HG02970 (cell line): ENCODE measurements around the gene GMDS.

ENCODE experiments used
- ATAC-seq: cut with Tn5 transposase; IDR thresholded peaks from one replicate; pipeline ENCODE4 v1.9.1; 2021; ENCODE audit warnings: mild to moderate bottlenecking, moderate library complexity, moderate number of reproducible peaks; ENCODE audit not compliant: unreplicated experiment, low FRiP score

GMDS gene

DNA sequence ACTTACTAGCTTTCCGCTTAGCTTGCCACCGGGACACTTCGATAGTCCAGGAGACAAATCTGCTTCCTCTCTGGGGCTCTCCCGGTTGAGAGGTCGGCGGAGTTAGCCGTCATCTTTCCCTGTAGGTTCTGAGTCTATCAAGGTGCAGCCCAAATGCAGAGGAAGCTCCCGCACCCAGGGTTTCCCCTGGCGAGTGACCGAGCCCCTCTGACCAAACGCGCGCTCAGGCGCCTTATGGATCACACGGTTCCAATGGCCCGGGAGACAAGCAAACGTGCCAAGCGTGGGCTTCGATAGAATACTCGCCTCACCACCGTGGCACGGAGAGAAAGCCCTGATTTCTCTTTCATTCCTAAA is 651.5 kb downstream of the GMDS start:
- ATAC-seq: no peak

DNA sequence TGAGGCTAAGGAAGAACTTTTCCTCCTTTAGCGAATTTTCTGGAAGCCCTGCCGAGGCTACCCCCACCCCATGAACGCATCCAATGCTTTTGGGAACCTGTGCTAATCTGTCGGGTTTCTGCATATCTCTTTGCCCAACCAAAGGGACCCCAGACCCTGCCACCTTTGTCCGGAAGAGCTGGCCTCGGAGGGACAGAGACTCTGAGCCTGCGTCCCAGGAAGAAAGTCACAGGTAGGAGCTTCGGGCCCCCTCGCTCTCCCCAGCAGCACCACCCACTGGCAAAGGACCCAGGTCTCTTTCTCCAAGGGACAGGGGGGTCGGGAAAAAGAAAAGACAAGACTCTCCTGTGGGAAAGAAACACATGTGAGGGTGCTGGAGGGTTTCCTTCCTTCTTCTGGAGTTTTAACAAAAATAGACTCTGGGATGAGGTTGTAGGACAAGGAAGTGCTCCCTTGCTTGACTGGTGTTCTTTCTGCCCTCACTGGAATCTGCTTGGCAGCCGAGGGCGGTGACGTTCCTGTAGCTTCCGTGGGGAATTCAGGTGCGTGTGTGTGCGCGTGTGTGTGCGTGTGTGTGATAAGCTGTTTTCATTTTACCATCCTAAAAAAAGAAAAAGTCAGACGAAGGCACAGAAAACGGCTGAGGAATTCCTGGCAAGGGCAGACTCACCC is 652.0 kb downstream of the GMDS start:
- no peak for ATAC-seq

DNA sequence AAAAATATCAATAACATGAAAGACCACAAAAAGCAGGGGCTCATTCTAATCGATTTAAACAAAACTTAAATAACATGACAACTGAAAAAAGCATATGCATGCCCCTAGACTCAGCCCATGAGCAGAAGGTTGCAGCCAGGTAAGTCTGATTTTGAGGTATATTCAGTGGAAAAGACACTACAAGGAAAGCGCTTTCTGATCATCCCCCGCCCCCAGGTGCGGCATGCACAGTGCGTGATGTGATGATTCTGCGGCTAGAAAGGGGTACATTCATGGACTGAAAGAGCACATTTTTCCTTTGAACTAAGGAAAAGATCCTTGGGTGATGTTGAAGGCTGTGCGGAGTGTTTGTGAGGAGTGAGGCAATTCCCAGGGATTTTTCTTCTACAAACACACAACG is 652.6 kb downstream of the GMDS start:
- no peak for ATAC-seq

DNA sequence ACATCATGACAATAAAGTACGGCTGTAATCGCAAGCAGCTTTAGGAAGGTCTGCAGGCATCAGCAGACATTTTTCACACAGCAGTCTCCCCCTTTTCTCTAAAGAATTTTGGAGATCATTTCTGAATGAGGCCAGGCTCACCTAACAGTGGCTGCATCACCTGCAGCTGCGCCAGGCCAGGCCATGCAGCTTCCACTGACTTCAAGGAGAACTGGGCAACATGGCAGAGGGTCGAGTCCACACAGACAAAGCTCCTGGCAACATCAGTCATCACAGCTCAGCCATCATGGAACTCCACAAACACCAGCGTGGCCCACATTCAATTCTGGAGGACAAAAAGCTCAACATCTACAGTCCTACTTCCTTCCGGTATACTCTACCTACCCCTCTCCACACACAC is 653.5 kb downstream of the GMDS start:
- ATAC-seq: no peak

DNA sequence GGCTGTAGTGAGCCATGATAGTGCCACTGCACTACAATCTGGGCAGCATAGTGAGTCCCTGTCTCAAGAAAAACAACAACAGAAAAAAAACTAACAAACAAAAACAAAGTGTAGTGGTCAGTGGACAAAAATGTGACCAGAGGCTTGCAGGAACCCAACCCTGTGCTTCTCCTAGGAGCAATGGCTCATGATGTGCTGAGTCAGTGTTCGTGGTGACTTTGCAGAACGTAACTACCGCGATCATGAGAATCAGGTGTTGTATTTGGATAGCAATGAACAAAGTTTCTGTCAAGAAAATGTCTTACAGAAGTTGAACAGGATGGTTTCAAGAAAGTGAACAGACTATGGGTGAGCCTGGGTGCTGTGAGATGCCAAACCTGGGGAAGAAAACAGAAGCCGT is 654.2 kb downstream of the GMDS start:
- ATAC-seq: no peak

DNA sequence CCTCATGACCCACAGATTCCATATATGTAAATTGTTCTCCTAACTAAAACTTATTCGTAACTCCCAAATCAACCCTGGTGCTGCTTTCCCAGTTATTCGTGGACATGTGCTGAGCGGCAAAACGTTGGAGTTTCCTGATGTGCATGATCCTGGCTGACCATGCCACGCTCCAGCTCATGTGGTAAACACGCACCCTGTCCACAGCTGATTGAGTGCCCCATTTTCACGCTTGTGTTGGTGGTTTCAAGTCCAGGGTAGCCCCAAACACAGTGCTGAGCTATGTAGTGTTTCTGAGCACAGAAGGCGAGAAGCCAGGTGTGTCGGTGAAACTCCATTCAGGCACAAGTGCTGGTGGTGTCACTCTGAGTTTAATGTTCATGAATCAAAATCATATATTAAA is 654.8 kb downstream of the GMDS start:
- no peak for ATAC-seq

DNA sequence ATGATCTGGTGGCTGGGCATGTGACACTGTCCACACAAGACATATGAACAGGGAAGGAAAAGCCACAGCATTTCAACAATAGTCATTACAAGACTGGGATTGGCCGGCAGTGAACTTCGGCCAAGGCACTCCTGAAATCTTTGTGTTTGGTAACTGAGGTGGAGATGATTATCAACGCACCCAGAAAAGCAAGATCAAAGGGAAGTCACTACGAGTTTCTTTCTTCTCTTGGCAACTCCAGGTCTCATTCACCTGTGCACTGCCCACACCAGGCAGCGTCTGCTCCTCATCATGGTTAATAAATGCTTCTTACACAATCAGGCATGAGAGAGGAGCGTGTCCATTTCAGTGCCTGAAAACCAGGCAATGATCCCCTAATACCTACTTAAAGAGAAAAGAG is 656.2 kb downstream of the GMDS start:
- ATAC-seq: no peak

DNA sequence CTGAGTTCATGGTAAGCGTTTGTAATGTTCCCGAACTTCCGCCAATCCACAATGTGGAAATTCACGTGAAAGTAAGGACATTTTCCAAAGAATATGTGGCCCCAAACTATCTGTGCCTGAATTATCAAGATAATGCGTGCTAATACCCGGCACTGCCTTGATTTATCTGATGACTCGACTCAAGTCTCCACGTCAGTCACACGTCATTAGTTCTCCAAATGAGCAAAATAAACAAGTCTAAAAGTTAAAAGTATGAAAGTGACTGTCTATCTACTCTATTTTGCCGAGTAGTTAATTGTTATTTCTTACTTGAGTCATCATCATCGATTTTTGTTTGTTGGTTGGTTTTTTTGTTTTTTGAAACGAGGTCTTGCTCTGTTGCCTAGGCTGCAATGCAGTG is 657.4 kb downstream of the GMDS start:
- ATAC-seq: no peak

DNA sequence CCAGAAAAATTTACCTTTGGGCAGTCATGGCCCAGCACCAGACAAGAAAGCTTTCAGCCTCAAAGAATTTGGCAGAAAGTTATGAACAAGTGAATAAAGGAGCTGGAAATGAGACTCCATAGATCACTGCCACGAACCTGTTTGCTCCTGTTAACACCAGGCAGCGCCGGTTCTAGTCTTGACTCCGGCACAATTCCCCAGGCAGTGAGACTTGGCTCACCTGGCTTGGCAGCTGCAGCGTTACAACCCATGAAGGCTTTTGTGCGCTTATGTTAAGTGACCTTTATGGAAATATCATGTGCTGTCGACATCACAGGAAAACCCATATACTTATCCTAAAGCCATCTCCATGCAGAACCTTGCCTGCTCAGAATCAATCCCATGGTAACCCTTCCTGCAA is 657.9 kb downstream of the GMDS start:
- no peak for ATAC-seq

DNA sequence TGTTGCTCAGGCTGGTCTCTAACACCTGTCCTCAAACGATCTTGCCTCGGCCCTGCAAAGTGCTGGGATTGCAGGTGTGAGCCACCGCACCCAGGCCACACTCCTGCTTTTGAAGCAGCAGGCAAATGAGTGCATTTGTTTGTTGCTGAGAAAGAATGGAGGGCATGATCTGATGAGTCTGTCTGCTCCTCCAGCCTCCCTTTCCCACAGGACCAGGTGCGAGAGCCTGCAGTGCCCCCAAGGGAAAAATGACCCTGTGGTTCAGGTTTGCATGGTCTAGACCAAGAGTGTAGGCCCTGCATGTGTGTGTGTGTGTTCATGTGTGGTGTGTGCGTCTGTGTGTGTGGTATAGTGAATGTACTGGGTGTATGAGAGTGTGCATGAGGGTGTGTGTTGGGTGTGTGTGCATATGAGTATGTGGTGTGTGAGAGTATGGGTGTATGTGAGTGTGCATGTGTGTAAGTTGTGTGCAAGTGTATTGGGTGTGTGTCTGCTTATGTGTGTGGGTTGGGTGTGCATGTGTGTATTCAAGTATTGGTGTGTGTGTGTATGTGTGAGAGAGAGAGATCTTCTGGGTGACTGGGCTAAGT is 658.4 kb downstream of the GMDS start:
- ATAC-seq: no peak

DNA sequence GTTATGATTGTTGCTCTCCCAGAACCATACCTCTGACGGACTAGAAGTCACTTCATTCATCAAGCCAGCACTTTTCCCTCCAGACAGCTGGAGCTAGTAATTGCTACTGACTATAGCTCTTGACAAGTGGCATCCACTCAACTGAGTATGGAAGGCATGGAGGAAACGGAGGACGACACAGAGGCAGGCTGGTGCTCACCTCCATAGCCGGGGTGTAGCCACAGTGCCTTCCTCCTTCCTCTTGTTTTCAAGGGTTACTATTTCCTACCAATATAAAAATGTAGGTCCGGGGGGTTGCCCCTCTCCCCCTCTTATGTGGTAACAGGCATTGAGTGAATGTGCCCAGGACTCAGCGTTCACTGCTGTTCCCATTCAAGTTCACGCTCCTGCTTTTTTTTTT is 659.1 kb downstream of the GMDS start:
- ATAC-seq: no peak

DNA sequence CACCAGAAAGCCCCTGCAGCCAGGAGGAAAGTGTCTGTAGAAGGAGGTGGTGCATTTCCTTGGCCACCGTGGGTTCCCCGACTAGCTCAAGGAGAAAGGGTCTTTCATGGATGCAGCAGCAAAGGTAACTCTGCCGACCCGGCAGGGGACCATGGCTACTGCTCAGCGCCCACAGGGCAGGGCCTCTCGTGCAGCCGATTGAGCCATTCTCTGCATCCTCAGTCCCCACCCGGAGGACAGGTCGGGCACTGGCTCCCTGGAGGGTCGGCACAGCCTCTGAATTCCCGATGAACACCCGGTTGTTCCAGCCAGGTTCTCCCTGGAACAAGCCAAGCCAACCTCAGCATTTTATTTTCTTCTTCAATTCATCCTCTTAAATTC is 659.7 kb downstream of the GMDS start:
- no peak for ATAC-seq

DNA sequence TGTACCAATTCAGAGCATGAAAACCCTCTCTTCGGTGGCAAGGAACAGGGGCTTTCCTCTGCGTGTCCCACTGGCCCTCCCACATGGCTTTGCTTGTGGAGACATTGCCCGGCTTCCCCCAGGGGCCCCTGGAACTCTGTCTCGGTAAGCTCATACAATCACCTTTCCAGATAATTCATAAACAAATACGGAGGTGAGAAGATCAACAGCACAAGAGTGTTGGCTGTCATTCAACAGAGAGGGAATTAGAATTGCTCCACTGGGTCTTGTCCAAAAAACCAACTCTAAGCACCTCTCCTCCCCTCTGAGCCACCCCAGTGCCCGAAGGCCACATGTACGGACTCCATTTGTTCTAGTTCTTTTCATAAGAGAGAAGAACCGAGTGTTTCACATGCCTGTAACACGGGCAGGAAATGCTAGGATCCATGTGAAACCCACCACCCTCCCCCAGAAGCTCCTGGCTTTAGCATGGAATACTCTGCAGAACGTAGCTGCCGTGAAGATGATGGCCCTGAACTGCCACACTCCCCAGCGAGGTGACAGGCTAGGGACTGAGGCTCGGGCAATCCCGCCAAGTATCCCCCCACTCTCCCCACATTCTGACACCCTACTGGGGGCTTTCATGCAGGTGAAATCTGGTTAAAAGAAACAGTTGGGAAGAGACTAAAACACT is 660.3 kb downstream of the GMDS start:
- ATAC-seq: no peak

DNA sequence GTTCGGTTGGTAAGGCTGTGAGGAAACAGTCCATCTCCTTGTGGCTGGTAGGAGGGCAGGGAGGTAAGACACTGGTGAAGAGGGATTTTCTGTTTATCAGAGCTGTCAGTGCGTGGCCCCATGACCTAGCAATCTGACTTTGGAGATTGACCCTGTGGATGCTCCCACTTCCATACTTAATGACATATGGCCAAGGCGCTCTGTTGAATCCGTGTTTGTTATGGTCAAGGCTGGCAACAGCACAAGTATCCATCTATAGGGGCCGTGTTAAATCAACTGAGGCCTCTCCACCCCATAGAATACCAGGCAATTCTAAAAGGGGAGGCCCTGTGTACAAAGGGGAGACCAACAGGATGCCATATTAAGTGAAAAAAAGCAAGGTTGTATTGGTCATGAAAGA is 661.3 kb downstream of the GMDS start:
- ATAC-seq: no peak

DNA sequence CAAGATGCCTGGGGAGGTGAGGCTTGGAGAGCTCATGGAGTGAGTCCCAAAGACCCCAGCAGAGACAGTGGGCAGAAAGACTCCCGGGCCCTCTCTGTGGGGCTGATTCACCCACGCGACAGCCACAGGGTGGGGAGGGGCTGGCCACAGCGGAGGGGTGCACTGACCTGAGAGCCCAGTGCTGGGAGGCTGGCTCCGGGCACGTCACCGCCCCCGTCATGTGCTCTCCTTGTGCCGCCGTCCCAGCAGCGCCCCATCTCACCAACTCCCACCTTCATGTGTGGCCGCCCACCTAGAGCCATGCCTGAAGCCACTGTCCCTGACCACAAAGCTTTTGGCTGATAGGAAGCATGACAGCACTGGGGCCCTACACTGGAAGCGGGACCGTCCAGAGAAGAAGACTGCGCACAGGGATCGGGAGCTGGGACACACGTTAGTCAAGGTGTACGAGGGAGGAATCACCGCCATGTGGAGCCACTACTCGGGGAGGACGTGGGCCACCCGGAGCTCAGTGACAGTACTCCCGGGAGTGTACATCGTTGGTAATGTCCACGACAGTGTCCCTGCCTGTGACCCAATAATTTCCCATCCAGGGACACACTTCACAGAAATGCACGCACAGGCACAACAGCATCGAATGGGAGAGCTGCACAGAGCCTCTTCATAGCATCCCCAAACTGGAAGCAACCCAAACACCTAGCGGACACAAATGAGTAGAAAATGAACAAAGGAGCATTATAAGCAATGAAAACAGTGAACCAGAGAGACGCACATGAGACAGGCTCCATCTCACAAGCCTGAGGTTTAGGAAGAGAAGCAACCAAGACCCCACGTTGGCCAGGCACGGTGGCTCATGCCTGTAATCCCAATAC is 664.0 kb downstream of the GMDS start:
- ATAC-seq: no peak

DNA sequence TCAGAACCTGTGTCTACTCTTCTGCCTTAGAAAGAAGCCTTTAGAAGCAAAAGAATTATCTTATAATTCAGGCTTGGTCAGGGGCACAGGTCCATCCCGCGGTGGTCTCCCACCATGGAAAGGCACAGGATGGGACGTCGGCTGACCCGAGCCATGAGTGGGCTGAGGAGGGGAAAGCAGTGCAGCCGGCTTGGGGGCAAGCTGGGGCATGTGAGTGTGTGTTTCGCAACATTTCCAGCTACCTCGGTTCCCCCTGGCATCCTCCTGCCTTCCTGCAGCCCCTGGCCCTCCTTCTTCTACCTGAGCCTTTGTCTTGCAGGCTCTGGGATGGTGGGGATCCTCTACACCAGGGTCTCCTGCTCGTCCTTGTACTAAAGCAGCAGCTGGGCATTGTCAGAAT is 664.8 kb downstream of the GMDS start:
- no peak for ATAC-seq

DNA sequence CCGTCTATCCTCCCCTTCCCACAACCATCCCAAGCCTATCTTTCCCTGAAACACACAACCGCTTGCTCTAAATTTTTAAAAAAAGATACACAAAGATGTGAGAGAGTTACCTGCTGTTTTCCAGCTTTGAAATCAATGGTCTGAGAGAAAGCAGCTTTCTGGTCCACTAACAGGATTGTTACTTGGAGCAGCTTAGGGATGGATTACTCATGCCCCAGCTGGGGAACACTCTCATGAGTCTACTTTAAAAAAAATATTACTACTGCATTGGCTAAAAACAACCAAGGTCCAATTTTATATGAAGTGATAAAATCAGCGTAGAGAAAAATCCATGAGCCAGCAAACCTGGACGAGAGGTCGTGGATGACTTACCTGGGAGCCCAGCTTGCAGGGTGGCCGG is 665.3 kb downstream of the GMDS start:
- ATAC-seq: no peak

DNA sequence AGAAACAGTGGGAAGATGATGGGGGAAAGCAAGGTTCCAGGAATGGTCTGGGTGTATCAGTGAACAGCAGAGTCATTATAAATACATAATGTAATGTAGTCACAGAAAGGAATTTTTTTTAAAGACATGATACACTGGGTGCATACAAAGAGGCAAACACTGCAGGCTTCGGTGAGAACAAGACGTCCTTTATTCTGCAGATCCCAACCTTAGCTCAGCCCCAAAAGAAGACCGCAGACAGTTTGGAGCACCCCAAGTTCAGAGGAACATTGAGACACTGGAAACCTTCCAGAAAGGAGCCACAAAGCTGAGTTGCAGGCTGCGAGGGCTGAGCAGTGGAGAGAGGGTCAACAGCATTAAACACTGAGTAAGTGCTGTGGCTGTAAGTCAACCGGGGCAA is 666.3 kb downstream of the GMDS start:
- no peak for ATAC-seq

DNA sequence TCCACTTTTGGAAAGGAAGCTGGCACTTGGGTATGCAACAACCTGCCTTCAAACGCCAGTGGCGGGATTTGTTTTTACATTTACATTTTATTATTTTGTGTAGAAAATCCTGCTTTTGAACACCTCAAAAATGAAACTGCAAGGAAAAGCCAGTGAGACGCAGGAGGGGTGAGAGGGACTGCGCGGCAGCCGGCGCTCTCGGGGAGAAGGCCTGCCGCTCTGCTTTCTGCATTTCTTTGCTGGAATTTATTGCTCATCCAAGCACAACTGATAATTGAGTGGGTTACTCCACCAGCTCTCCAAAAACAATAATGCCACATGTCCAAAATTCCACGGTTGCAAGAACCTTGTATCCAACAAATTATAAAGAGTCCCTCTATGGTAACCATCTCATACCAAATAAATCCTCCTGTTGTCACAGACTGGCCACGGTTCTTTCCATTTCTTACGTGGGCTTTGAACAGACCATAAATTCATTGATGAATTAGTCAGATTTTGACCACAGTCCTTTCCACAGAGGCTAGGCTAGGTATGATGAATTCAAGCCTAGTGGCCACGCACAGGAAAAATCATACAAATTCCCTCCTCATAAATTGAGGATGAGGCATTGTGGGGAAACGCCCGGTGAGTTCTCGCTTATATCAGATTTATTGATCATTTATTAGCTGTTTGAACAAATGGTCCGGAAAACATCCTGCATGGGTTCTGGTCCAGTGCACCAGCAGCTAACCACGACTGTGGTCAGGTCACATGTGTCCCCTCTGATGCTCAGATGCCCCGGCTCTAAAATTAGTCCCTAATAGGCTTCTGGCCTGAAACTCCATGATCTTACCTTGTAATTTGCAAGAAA is 667.3 kb downstream of the GMDS start:
- no peak for ATAC-seq

DNA sequence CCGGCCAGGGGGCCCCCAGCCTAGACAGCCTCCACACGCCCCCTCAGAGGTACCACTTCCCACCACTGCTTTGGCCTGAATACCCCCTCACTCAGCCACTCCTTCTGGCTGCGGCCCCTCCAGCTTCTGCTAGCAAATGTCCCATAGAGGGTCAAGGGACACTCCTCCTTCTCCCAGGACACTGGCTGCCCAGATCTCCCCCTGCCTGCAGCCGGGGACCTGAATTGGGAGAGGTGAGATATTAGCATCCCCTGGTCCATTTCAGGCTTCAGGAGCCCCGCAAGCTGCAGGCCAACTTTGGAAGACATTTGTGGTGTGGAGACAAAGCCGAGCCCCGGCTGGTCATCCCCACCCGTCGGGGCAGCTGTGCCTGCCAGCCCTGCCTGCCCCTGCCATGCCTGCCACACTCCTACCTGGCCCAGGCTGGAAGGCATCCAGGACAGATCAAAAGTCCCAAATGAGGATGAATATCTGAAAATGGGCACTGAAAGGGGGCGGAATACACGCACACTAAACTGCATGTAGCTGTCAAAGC is 668.2 kb downstream of the GMDS start:
- ATAC-seq: no peak
